ENCODE results near the gene DPP6. TPM values are rescaled to one million over a fixed set of nuclear protein-coding genes. Genes with fewer than 3 reads are reported as not detected.

The DPP6 gene
- total RNA-seq, 1 experiment from 2014 or later: not detected

DNA sequence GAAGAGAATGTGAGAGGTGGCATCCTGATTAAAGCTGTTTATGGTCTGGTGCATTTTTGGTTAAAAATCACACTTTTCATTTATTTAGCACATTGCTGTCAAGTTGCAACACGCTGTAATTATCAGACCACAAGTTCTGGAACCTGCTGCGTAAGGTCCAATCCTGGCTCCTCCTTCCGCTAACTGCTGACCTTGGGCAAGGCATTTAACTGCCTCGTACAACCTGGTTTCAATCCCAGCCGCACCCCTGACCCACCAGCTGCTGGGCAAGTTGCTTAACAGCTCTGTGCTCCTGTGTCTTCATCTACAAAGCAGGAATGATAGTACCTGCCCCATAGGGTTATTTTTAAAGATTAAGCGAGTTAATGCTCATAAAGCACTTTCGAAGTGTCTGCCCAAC is 668.9 kb downstream of the DPP6 start (continued):
- TF ChIP-seq FOXP1 (CRISPR knock-in tag; IDR thresholded peaks at IDR 0.05; ENCODE audit: borderline replicate concordance): no peak

DNA sequence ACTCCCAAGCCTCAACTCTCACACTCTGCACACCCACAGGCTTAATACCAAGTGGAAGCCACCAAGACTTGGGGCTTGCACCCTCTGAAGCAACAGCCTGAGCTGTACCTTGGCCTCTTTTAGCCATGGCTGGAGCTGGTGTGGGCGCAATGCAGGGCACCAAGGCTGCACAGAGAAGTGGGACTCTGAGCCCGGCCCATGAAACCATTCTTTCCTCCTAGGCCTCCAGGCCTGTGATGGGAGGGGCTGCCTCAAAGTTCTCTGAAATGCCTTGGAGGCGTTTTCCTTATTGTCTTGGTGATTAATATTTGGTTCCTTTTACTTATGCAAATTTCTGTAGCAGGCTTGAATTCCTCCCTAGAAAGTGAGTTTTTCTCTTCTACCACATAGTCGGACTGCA is 674.2 kb downstream of the DPP6 start:
- Mint-ChIP-seq H3K27ac (no peak overlapping the region), H3K27me3 (ENCODE audit: low read depth) (no peaks in the 10 kb centered on the region), H3K4me1 (no peaks in the 10 kb centered on the region), H3K36me3 (peaks cover 69% of the 10 kb centered on the region), H3K4me3 (no peak overlapping the region), H3K9me3 (peaks cover 75% of the 10 kb centered on the region)
- ChIA-PET POLR2A (no interaction called here), CTCF (no interaction called here)
- TF ChIP-seq, protein P1, sequence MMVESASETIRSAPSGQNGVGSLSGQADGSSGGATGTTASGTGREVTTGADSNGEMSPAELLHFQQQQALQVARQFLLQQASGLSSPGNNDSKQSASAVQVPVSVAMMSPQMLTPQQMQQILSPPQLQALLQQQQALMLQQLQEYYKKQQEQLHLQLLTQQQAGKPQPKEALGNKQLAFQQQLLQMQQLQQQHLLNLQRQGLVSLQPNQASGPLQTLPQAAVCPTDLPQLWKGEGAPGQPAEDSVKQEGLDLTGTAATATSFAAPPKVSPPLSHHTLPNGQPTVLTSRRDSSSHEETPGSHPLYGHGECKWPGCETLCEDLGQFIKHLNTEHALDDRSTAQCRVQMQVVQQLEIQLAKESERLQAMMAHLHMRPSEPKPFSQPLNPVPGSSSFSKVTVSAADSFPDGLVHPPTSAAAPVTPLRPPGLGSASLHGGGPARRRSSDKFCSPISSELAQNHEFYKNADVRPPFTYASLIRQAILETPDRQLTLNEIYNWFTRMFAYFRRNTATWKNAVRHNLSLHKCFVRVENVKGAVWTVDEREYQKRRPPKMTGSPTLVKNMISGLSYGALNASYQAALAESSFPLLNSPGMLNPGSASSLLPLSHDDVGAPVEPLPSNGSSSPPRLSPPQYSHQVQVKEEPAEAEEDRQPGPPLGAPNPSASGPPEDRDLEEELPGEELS (CRISPR knock-in tag; IDR thresholded peaks at IDR 0.05): no peak
- TF ChIP-seq, protein P2, sequence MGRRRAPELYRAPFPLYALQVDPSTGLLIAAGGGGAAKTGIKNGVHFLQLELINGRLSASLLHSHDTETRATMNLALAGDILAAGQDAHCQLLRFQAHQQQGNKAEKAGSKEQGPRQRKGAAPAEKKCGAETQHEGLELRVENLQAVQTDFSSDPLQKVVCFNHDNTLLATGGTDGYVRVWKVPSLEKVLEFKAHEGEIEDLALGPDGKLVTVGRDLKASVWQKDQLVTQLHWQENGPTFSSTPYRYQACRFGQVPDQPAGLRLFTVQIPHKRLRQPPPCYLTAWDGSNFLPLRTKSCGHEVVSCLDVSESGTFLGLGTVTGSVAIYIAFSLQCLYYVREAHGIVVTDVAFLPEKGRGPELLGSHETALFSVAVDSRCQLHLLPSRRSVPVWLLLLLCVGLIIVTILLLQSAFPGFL (CRISPR knock-in tag; IDR thresholded peaks at IDR 0.05; ENCODE audit: borderline replicate concordance): no peak
- TF ChIP-seq RORB (CRISPR knock-in tag; IDR thresholded peaks at IDR 0.05) (no peak), CREB1 (CRISPR knock-in tag; IDR thresholded peaks at IDR 0.05) (no peak), IRF2 (CRISPR knock-in tag; IDR thresholded peaks at IDR 0.05; ENCODE audit: borderline replicate concordance, low read depth) (no peak), EMX1 (CRISPR knock-in tag; IDR thresholded peaks at IDR 0.05) (no peak), ETV6 (CRISPR knock-in tag; IDR thresholded peaks at IDR 0.05) (no peak), SP1 (CRISPR knock-in tag; conservative IDR thresholded peaks at IDR 0.05) (no peak), ZNF232 (CRISPR knock-in tag; IDR thresholded peaks at IDR 0.05) (no peak), HMGA2 (CRISPR knock-in tag; IDR thresholded peaks at IDR 0.05) (no peak), ZNF423 (CRISPR knock-in tag; IDR thresholded peaks at IDR 0.05) (no peak), TP53 (CRISPR knock-in tag; IDR thresholded peaks at IDR 0.05) (no peak)
- TF ChIP-seq, protein P3, sequence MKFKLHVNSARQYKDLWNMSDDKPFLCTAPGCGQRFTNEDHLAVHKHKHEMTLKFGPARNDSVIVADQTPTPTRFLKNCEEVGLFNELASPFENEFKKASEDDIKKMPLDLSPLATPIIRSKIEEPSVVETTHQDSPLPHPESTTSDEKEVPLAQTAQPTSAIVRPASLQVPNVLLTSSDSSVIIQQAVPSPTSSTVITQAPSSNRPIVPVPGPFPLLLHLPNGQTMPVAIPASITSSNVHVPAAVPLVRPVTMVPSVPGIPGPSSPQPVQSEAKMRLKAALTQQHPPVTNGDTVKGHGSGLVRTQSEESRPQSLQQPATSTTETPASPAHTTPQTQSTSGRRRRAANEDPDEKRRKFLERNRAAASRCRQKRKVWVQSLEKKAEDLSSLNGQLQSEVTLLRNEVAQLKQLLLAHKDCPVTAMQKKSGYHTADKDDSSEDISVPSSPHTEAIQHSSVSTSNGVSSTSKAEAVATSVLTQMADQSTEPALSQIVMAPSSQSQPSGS (CRISPR knock-in tag; IDR thresholded peaks at IDR 0.05; ENCODE audit: borderline replicate concordance, low read depth): no peak
- TF ChIP-seq, protein P4, sequence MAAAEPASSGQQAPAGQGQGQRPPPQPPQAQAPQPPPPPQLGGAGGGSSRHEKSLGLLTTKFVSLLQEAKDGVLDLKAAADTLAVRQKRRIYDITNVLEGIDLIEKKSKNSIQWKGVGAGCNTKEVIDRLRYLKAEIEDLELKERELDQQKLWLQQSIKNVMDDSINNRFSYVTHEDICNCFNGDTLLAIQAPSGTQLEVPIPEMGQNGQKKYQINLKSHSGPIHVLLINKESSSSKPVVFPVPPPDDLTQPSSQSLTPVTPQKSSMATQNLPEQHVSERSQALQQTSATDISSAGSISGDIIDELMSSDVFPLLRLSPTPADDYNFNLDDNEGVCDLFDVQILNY (CRISPR knock-in tag; IDR thresholded peaks at IDR 0.05): no peak
- TF ChIP-seq, protein P5, sequence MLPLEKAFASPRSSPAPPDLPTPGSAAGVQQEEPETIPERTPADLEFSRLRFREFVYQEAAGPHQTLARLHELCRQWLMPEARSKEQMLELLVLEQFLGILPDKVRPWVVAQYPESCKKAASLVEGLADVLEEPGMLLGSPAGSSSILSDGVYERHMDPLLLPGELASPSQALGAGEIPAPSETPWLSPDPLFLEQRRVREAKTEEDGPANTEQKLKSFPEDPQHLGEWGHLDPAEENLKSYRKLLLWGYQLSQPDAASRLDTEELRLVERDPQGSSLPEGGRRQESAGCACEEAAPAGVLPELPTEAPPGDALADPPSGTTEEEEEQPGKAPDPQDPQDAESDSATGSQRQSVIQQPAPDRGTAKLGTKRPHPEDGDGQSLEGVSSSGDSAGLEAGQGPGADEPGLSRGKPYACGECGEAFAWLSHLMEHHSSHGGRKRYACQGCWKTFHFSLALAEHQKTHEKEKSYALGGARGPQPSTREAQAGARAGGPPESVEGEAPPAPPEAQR (CRISPR knock-in tag; IDR thresholded peaks at IDR 0.05): no peak
- TF ChIP-seq, protein P6, sequence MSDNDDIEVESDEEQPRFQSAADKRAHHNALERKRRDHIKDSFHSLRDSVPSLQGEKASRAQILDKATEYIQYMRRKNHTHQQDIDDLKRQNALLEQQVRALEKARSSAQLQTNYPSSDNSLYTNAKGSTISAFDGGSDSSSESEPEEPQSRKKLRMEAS (CRISPR knock-in tag; IDR thresholded peaks at IDR 0.05): no peak
- TF ChIP-seq, protein P7, sequence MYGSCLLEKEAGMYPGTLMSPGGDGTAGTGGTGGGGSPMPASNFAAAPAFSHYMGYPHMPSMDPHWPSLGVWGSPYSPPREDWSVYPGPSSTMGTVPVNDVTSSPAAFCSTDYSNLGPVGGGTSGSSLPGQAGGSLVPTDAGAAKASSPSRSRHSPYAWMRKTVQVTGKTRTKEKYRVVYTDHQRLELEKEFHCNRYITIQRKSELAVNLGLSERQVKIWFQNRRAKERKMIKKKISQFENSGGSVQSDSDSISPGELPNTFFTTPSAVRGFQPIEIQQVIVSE (CRISPR knock-in tag; IDR thresholded peaks at IDR 0.05; ENCODE audit: borderline replicate concordance): no peak
- TF ChIP-seq, protein P8, sequence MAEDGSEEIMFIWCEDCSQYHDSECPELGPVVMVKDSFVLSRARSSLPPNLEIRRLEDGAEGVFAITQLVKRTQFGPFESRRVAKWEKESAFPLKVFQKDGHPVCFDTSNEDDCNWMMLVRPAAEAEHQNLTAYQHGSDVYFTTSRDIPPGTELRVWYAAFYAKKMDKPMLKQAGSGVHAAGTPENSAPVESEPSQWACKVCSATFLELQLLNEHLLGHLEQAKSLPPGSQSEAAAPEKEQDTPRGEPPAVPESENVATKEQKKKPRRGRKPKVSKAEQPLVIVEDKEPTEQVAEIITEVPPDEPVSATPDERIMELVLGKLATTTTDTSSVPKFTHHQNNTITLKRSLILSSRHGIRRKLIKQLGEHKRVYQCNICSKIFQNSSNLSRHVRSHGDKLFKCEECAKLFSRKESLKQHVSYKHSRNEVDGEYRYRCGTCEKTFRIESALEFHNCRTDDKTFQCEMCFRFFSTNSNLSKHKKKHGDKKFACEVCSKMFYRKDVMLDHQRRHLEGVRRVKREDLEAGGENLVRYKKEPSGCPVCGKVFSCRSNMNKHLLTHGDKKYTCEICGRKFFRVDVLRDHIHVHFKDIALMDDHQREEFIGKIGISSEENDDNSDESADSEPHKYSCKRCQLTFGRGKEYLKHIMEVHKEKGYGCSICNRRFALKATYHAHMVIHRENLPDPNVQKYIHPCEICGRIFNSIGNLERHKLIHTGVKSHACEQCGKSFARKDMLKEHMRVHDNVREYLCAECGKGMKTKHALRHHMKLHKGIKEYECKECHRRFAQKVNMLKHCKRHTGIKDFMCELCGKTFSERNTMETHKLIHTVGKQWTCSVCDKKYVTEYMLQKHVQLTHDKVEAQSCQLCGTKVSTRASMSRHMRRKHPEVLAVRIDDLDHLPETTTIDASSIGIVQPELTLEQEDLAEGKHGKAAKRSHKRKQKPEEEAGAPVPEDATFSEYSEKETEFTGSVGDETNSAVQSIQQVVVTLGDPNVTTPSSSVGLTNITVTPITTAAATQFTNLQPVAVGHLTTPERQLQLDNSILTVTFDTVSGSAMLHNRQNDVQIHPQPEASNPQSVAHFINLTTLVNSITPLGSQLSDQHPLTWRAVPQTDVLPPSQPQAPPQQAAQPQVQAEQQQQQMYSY (CRISPR knock-in tag; IDR thresholded peaks at IDR 0.05): no peak
- TF ChIP-seq, protein P9, sequence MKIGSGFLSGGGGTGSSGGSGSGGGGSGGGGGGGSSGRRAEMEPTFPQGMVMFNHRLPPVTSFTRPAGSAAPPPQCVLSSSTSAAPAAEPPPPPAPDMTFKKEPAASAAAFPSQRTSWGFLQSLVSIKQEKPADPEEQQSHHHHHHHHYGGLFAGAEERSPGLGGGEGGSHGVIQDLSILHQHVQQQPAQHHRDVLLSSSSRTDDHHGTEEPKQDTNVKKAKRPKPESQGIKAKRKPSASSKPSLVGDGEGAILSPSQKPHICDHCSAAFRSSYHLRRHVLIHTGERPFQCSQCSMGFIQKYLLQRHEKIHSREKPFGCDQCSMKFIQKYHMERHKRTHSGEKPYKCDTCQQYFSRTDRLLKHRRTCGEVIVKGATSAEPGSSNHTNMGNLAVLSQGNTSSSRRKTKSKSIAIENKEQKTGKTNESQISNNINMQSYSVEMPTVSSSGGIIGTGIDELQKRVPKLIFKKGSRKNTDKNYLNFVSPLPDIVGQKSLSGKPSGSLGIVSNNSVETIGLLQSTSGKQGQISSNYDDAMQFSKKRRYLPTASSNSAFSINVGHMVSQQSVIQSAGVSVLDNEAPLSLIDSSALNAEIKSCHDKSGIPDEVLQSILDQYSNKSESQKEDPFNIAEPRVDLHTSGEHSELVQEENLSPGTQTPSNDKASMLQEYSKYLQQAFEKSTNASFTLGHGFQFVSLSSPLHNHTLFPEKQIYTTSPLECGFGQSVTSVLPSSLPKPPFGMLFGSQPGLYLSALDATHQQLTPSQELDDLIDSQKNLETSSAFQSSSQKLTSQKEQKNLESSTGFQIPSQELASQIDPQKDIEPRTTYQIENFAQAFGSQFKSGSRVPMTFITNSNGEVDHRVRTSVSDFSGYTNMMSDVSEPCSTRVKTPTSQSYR (CRISPR knock-in tag; IDR thresholded peaks at IDR 0.05): no peak
- no peak for ATAC-seq
- no peak for DNase-seq (ENCODE audit: low spot score)
